Stimulated activated CD8-positive, alpha-beta memory T cell treated with anti-CD3 and anti-CD28 coated beads, Interleukin-4, amount 100 ng/mL, for 48 hours (primary cell): Measurements from ENCODE around the gene MKLN1.
"Not testable (repeated sequence)": the region's sequence is repeated elsewhere in the genome, so short reads cannot be mapped to it uniquely, and the experiment has no call there.

Source experiments
- DNase-seq: peaks from one replicate; pipeline ENCODE4 v3.0.0-alpha.2; 2020

MKLN1 gene

DNA sequence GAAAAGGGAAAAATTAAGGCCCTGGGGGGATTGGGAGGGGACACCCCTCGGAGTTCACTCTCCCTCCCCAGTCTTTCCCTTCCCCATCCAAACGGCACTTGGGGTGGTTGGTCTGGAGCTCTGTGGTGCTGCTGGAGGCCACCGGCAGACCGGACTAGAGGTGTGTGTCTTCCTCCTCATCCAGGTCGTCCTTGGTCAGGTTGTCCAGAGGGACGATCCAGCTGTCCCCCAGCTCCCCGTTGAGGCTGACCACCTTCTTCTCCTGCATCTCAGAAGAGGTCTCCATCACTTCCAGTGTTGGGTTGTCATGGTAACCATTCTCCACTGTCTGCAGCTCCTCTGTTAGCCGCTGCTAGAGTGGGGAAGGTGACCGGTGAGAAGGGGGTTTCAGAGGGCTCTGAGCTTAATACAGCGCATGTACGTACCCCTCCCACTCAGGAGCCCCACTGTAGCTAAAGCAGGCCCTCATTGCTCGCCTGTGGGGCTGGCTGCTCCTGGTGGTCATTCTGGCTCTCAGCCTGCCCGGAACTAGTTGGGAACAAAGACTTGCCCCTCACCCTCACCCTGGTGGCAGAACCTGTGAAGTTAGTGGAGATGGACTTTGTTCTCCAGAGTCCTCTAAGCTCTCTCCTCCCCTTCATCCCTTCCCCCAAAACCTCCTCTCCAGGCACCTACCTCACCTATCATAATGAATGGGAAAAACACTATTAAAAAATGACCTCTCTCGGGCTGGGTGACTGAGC, 176.7 kb downstream of the MKLN1 start:
- no peak for DNase-seq

DNA sequence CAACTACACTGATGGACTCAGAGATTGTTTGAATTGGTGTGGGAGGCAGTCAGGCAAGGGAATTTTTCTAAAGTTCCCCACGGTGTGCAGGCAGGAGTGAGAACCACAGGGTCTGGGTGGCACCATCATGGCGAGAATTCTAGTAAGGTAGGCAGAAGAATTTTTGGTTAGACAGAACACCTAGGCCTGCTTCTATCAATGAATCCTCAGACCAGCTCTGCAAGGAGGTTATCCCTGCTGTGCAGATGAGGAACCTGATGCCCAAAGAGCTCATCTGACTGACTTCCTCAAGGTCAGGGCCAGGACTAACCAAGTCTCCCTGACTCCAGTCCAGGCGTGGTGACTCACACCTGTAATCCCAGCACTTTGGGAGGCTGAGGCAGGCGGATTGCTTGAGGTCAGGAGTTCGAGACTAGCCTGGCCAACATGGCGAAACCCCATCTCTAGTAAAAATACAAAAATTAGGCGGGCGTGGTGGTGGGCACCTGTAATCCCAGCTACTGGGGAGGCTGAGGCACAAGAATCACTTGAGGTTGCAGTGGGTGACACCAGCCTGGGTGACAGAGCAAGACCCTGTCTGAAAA, 177.5 kb downstream of the MKLN1 start:
- not testable (repeated sequence) for DNase-seq

DNA sequence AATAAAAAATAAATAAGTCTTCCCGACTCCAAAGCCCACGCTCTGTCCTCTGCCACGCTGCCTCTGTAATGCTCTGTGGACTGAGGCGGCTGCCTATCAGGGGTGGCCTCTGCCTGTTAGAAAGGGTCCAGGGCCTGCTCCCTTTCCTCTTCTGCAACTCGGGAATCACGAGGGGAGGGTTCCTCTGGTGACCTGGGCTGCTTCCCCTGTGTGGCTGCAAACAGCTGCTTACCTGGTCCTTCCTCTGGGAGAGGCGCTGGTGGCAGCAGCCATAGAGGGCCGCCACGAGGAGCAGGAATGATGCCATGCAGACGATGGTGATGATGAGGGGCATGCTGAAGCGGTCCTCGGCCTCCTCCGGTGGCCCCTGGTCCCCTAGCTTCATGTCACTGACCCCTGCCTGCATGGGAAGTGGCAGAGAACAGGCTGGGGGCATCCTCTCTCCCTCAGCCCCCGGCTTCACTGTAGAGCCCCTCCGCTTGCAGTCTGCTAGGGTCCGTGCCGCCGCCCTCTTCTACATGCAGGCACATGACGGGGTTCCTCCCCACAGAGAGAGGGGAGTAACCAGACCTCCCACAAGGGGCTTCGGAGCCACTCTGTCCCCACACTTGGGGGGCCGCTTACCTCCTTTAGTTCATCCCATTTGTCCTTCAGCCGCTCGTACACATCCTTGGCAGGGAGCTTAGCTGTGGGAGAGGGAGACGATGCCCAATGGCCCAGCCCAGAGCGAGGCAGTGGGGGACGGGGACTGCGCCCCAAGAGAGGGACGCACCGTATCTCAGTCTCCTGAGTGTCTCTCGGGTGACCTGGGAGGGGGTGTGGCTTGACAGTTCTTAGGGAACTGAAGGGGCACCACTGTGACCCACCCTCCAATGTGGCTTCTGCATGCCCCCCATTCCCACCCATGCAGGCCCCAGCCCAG, 178.2 kb downstream of the MKLN1 start:
- DNase-seq: no peak

DNA sequence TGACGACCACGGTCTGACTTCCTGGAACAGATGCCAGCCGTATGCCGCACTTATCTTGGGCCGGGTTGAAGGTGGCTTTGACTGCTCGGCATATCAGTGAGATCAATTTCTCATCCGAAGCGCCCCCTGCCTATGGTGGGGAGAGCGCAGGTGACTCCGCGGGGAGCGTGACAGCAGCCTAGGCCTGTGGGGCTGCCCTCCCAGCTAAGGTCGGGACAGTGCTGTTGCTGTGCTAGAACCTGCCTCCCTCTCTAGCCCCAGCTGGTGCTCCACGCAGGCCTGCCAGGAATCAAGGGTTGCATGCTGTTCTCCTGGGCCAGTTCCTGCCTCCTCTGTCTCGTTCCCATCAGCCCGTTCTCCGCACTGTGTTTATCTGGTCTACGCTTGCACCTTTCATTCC, 178.9 kb downstream of the MKLN1 start:
- DNase-seq: no peak

DNA sequence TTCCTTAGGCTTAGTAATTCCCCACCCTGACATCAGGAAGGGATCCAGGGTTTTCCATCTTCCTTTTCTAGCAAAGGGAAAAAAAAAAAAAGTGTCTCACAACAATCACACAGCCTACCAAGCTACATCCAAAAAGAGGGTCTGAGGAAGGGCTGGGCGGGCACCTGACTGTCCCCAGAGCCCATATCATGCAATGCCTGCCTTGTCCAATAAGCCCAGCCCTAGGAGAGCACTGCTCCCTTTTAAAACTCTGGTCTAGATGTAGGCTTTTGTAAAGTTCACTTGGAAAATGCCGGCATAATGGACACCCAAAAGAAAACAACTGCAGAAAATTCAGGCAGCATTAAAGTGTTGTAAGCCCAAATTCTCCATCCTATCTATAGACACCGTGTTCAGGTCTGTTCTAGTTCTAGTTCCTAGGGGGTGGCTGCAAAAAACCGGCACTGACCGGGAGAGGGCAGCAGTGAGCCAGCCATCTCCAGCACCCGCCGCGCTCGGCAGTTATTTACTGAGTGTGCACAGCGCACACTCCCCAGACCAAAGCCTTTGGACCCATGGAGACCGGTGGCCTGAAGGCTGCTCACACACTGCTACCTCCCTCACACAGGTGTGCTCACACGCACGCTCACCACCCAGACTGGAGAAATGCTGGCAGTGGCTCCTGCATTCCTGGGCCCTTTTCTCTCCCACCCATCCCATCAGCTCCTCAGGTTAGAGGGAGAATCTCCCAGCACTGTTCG, 180.1 kb downstream of the MKLN1 start:
- DNase-seq: peak; percentile 91

DNA sequence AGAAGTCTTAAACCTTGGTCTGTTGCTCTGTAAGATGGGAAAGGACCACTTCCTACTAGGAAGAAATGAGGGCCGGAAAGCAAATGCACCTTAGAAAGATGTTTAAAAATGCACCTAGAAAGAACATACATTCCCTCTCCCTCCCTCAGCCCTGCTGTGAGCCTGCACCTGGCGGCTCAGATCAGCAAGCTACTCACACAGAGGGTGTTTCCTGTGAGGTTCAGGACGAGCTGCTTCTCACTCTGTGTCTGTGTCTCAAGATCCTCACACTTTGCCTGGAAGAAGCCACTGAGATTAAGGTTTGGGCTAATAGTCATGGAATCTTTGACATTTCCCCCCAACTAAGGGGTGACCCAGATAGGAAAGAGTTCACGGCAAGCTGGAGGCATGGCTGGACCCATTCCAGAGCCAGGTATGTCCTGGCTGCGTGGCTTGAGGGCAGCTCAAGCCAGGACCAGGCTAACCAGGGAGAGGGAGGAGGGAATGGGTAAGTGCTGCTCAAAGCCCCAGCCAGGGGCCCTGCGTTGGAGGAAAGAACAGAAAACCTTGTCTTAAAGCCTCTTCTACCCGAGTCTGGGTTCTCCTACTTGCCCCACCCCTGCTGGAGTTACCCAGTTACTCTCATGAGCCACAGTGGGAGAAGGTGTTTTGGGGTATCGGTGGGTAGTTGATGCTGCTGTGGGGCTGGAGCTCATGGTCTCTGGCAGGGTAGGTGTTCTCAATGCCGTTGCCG, 181.2 kb downstream of the MKLN1 start:
- no peak for DNase-seq

DNA sequence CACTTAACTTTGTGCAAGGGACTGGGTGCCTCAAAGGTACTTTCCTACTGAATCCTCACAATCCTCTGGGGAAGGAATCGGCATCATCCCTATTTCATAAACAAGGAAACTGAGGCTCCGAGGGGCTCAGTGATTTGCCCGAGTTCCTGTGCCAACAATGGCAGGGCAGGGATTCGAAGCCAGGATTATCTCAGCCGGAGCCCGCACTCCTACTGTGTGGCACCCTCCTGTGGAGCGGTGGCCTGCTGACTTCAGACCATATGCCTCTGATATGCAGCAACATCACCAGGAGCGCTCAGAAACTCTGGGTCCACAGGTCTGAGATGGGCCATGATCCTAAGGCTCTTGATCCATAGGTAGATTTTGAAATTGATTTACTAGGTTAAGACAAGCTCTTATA, 182.1 kb downstream of the MKLN1 start:
- DNase-seq: no peak

DNA sequence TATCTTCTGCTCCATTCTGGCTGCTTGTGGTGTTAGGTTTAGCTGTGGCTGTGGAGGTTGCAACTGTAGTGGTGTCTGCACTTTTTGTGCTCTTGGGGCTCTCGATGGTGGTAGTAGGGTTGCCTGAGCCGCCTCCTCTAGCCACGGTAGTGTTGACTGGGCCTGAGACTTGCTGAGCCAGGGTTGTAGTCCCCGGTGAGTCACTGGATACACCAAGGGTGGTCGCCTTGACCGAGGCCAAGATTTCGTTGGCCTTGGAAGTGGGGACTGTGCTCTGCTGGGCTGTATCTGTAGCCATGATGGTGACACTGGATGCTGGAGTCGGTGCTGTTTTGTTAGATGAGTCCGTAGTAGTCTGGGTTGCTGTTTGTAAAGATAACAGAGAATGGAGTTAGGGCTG, 183.4 kb downstream of the MKLN1 start:
- no peak for DNase-seq

DNA sequence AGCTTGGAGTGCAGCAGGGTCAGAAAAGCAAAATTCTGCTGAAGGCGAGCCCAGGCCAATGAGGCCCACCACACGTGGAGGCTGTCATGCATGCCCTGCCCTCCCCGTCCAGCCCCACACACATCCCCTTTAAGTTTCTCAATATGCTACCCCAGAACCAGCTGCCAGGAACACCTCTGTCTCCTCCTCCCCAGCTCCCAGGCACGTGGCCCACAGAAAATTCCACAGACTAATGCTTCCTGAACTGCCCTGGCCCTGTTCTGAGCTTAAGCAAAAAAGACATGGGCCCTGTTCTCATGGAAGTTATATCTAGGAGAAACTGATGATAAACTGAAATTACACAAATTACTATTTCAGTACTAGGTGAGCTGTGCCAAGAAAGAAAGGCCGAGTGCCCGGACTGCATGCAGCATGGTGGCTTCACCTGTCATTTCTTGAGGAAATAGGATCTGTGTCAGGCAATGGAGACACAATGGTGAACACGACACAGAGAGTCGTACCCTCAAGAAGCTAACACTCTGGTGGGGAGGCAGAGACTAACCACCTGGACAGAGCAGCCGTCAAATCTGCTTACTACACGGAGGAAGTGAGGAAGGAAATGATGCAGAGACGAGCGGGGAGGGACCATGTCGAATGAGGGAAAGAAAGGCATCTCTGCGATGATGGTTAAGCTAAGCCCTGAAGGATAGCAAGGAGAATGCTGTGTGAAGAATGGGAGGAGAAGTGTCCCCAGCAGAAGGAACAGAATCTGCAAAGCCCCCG, 184.3 kb downstream of the MKLN1 start:
- no peak for DNase-seq

DNA sequence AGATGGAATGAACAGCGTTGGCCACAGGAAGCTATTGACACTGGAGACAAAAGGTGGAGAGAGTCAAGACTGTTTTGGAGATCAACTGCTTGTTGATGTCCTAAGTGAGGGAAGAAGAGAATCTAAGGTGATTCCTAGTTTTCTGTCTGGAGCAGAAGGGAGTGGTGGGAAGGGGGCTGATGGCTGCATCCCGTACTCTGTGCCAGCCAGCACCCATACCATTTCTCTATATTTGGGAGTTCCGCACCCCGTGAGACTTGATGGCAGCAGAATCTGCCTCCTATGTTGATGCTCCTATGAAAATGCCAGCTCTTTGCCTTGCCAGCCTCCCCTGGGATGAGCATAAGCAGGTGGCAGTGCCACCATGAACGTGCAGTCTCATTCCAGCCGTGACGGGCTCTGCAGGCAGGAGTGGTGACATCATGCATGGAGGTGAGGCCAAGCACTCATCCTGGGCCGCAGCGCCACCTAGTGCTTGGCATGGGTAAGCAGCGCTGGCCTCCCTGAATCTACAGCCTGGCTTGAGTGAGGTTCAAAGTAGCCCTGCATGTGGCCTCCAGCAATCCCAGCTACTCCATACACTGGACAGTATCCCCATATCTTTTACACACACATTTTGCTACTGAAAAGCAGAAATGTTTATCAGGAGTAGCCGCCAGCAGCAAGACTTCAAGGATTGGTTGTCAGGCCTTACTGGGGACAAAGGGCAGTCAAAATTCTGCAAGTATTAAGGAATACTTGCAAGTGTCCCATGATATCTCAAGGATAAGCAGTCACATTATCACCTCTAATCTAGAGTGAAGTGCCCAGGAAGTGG, 185.8 kb downstream of the MKLN1 start:
- DNase-seq: peak; percentile 91

DNA sequence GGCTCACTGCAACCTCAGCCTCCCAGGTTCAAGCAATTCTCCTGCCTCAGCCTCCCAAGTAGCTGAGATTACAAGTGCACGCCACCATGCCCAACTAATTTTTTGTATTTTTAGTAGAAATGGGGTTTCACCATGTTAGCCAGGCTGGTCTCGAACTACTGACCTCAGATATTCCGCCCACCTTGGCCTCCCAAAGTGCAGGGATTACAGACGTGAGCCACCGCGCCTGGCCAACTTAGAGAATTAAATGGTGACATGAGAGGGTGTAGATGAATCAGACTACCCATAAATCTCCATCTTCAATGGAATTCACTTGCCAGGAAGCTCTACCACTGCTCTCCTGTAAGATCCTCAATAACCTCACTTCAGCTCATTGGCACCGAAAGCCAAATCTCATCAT, 187.8 kb downstream of the MKLN1 start:
- DNase-seq: not testable (repeated sequence)

DNA sequence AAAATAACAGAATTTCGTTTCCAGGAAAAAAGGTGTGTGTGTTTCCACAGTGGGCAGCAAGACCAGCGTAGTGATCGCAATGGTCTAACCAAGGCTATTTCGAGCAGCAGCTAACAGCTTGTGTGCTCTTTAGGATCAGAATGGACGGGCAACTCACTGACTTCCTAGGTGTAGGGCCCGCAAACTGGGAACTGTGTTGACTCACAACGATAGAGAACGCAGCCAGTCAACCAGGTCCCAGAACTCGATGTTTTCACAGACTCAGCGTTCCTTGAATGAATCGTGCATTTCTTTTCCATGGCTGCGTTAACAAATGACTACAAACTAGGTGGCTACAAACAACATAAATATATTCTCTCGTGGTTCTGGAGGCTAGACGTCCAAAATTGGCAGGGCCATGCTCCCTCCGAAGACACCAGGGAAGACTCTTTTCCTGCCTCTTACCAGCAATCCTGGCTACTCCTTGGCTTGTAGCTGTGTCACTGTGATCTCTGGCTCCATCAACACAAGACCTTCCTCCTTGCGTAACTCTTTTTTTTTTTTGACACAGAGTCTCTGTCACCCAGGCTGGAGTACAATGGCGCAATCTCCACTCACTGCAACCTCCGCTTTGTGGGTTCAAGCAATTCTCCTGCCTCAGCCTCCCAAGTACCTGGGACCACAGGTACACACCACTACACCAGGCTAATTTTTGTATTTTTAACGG, 189.7 kb downstream of the MKLN1 start:
- DNase-seq: no peak

DNA sequence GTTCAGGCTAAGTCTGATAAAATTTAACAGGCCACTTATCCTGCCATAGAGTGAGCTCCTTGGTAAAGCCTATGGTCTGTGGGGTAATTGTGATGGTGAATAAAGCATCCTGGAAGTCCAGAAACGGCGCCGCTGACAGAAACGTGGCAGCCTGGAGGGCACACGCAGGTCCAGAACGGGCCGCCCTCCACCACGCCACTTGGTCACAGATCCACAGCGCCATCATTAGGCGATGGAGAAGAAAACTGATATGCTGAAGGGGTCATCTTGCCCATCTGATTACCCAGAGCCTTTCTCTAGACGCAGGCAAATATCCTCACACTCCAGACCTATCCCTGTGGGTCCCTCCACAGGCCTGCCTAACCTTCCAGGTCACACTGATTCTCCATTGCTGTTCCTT, 190.9 kb downstream of the MKLN1 start:
- no peak for DNase-seq

DNA sequence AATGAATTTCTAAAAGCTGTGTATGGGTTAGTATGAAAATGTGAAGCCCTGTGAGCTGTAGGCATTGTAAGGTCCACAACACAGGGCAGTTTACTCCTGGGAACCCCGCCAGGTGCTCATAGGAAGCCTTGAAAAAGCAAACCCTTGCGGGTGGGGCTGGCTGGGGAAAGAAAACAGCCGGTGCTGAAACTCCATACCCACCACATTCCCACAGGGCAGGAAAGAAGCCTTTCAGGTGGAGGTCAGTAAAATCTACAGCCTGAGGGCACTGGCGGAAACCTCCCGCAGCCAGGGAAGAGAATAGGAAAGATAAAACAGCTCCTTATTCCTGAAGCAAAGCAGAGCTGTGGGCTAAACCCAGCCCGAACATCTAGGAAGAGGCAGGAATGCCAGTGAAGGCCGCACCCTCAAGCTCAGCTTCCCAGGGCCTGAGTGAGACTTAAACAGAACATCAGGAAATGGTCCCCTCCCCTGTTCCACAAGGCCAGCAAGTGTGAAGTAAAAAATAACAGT, 194.0 kb downstream of the MKLN1 start:
- no peak for DNase-seq

DNA sequence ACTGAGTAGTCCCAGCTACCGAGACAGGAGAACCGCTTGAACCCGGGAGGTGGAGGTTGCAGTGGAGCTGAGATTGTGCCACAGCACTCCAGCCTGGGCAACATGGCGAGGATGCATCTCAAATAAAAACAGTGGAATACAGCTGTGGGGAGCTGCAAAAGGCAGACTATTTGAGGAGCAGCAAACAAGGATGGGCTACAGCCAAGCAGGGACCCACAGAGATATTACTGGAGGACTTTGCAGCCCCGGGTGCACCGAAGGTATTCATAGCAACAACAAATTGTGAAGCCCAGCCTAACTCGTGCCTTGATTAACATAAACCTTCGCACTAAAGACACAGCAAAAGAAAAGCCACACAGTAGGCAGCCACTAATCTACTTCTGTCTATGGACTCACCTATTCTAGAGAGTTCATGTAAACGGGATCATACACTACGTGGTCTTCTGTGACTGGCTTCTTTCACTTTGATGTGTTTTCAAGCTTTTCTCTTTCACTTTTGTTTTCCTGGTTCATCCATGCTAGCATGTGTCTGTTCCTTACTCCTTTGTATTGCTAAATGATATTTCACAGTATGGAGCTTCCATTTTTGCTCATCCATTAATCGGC, 194.8 kb downstream of the MKLN1 start:
- DNase-seq: no peak

DNA sequence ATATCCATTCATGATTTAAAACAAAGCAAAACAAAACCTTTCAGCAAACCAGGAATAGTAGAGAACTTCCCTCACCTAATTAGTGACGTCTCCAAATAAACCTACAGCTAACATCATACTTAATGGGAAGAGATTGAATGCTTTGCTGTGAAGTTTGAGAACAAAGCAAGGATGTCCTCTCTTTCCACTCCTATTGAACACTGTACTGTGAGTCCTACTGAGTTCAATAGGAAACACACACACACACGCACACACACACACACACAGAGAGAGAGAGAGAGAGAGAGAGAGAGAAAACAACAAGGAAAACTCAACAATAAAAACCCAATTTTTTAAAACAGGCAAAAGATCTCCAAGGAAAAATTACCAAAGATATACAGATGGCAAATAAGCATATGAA, 196.4 kb downstream of the MKLN1 start:
- no peak for DNase-seq

DNA sequence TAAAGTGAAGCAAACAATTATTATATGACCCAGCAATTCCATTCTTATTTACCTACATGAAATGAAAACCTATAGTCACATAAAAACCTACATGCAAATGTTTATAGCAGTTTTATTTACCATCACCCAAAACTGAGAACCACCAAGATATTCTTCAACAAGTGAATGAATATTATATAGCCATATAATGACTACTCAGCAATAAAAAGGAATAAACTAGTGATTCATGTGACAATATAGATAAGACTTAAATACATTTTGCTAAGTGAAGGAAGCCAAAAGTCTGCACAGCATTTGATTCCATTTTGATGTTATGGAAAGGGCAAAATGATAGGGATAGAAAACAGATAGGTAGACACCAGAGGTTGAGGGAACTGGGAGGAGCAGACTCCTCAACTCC, 197.0 kb downstream of the MKLN1 start:
- no peak for DNase-seq

DNA sequence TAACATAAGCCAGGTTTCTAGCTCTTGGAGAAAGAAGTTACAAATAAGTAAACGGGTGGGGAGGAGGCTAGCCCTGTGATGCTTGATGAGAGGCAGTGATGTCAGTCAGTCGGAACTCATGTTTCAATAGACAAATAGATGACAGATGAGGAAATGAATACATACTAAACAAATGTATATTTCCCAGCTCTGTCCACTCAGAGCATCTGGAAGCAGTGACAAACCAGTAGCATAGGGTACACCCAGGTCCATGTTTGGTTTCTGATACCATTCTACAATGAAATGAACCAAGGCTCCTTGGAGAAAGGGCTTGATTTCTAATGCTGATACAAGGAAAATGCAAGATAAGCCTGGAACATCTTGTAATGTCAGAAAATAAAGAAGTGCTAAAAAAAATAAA, 198.1 kb downstream of the MKLN1 start:
- no peak for DNase-seq

DNA sequence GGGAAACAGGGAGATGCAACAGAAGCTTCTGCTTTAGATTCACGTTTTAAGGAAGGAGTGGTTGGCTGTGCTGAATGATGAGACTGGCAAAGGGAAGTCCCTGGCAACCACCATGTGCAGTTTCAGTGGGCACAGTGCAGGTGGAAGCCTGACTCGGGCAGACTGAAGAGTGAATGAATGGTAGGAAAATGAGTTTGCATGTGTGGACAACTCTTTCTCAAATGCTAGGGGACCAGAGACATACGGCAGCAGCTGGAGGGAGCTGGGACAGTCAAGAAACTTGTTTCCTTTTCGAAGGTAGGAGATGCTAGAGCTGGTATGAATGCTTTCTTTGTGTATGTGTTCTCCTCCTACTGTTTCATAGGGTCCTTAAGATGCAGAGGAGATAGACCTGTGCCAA, 199.8 kb downstream of the MKLN1 start:
- no peak for DNase-seq
